ENCODE results near the gene CDCP2.
"Not testable (repeated sequence)": the region's sequence is repeated elsewhere in the genome, so short reads cannot be mapped to it uniquely, and the experiment has no call there.

Gene CDCP2

GRCh38 chr1:54167422-54168139 lies 14.8 kb upstream of the CDCP2 start:
- DNase-seq = no peak

- DNase-seq = not testable (repeated sequence)
Observed at GRCh38 chr1:54166357-54166756, 13.6 kb upstream of the CDCP2 start.

- DNase-seq = no peak
Observed at GRCh38 chr1:54165146-54165545, 12.3 kb upstream of the CDCP2 start.

- no peak for DNase-seq
Observed at GRCh38 chr1:54163573-54163972, 10.8 kb upstream of the CDCP2 start.

- peak in 1 of 3 experiments; percentile 5 for DNase-seq
Observed at GRCh38 chr1:54163051-54163450, 10.3 kb upstream of the CDCP2 start.

- no peak for DNase-seq
Observed at GRCh38 chr1:54161495-54162168, 8.8 kb upstream of the CDCP2 start.

GRCh38 chr1:54160351-54160750 lies 7.6 kb upstream of the CDCP2 start:
- DNase-seq = no peak

- no peak for DNase-seq
Observed at GRCh38 chr1:54159733-54160316, 7.0 kb upstream of the CDCP2 start.

GRCh38 chr1:54158071-54158470 lies 5.3 kb upstream of the CDCP2 start:
- no peak for DNase-seq

GRCh38 chr1:54157401-54157800 lies 4.6 kb upstream of the CDCP2 start:
- no peak for DNase-seq

- no peak for DNase-seq
Observed at GRCh38 chr1:54156986-54157385, 4.2 kb upstream of the CDCP2 start.

GRCh38 chr1:54156201-54156600 lies 3.4 kb upstream of the CDCP2 start:
- DNase-seq = no peak

GRCh38 chr1:54153535-54154439 lies 987 bp upstream of the CDCP2 start:
- peak in 1 of 3 experiments; percentile 79 for DNase-seq

GRCh38 chr1:54151013-54151412 lies 1.8 kb downstream of the CDCP2 start:
- DNase-seq = no peak

GRCh38 chr1:54149734-54150133 lies 3.1 kb downstream of the CDCP2 start:
- no peak for DNase-seq

GRCh38 chr1:54144366-54144765 lies 8.4 kb downstream of the CDCP2 start:
- no peak for DNase-seq

GRCh38 chr1:54142146-54142900 lies 10.5 kb downstream of the CDCP2 start:
- DNase-seq = no peak

- no peak for DNase-seq
Observed at GRCh38 chr1:54139711-54140110, 13.1 kb downstream of the CDCP2 start.

GRCh38 chr1:54138994-54139393 lies 13.8 kb downstream of the CDCP2 start:
- DNase-seq = no peak

- DNase-seq = no peak
Observed at GRCh38 chr1:54137534-54138061, 15.2 kb downstream of the CDCP2 start.

GRCh38 chr1:54136963-54137533 lies 15.8 kb downstream of the CDCP2 start:
- DNase-seq = no peak

All from NCI-H1417 (cell line).